CD4-positive, alpha-beta T cell (primary cell): ENCODE results near the gene PIN1. TPM values are rescaled to one million over a fixed set of nuclear protein-coding genes. Genes with fewer than 3 reads are reported as not detected.
"Not testable (repeated sequence)": the region's sequence is repeated elsewhere in the genome, so short reads cannot be mapped to it uniquely, and the experiment has no call there.

Experiments
- ATAC-seq: fragments of 200-7000 bp; cut with Tn5 transposase; one replicate; pipeline ENCODE4 v1.10.0; 2022; ENCODE audit warnings: mild to moderate bottlenecking; ENCODE audit not compliant: poor library complexity
- CTCF ChIA-PET: fragments of 350-600 bp; sonication (Branson Sonifier 250); formaldehyde crosslinking; loops from one replicate; lab custom pipeline; 2021; ENCODE audit warnings: antibody characterized with exemption, inconsistent platforms; lab: Charles Lee
- POLR2A ChIA-PET: fragments of 350-600 bp; sonication (Branson Sonifier 250); formaldehyde crosslinking; loops from one replicate; lab custom pipeline; 2021; ENCODE audit warnings: antibody characterized with exemption, inconsistent platforms; lab: Charles Lee
- DNase-seq, 14 experiments: peaks; one replicate each; pipeline ENCODE4 v3.0.0-alpha.2; 2013 to 2020; ENCODE audit warnings: mixed read lengths in 2 of 14
- H3K27ac ChIP-seq, 2 donors: one replicate each; pipeline versions ENCODE4 v1.5.1 to v1.7.0; 2013; ENCODE audit warnings: low read length in 2 of 2, low read depth in 1 of 2, mild to moderate bottlenecking in 1 of 2
- H3K27me3 ChIP-seq, 2 experiments: 1 replicate in 1 of 2; 2 replicates in 1 of 2; pipeline versions ENCODE4 v1.6.1 to v1.7.0; 2013; ENCODE audit warnings: low read length in 2 of 2, control low read depth in 1 of 2, mild to moderate bottlenecking in 1 of 2, moderate library complexity in 1 of 2; ENCODE audit not compliant: insufficient read depth in 2 of 2, control insufficient read depth in 1 of 2
- H3K36me3 ChIP-seq: one replicate; pipeline ENCODE4 v1.6.1; 2013; ENCODE audit warnings: low read length, control low read depth; ENCODE audit not compliant: insufficient read depth
- H3K4me1 ChIP-seq: one replicate; pipeline ENCODE4 v1.6.1; 2013; ENCODE audit warnings: low read length, control low read depth; ENCODE audit not compliant: insufficient read depth
- H3K4me3 ChIP-seq: one replicate; pipeline ENCODE4 v1.5.1; 2013; ENCODE audit warnings: mild to moderate bottlenecking, low read length, moderate library complexity
- H3K9me3 ChIP-seq, 2 experiments: 1 replicate in 1 of 2; 2 replicates in 1 of 2; pipeline versions ENCODE4 v1.6.1 to v1.7.0; 2013; ENCODE audit warnings: low read length in 2 of 2, mild to moderate bottlenecking in 2 of 2, control low read depth in 1 of 2, moderate library complexity in 1 of 2; ENCODE audit not compliant: control insufficient read depth in 1 of 2, insufficient read depth in 1 of 2
- H3K27ac Mint-ChIP-seq: one replicate; pipeline ENCODE4 v1.8.0; 2020; ENCODE audit warnings: mixed read lengths
- H3K27me3 Mint-ChIP-seq: one replicate; pipeline ENCODE4 v1.8.0; 2021; ENCODE audit warnings: mixed read lengths
- H3K36me3 Mint-ChIP-seq: one replicate; pipeline ENCODE4 v1.8.0; 2021; ENCODE audit warnings: low read depth, mixed read lengths
- H3K4me1 Mint-ChIP-seq: one replicate; pipeline ENCODE4 v1.8.0; 2021; ENCODE audit warnings: low read depth, mixed read lengths
- H3K4me3 Mint-ChIP-seq: one replicate; pipeline ENCODE4 v1.8.0; 2020; ENCODE audit warnings: mild to moderate bottlenecking, mixed read lengths
- H3K9me3 Mint-ChIP-seq: one replicate; pipeline ENCODE4 v1.8.0; 2020; ENCODE audit warnings: mixed read lengths
- intact Hi-C, 2 experiments: fragments of 100-400 bp; cut with DNase I in 1 of 2; cut with micrococcal nuclease in 1 of 2; formaldehyde crosslinking; loops; one replicate each; pipeline versions ENCODE4 v1.15.1 to v1.9.0; 2023 to 2025; cut with DNase I, micrococcal nuclease
- total RNA-seq, 174 experiments: library from RNA in 2 of 174; stranded (reverse) in 2 of 174; gene quantifications; one replicate each; pipeline ENCODE4 v1.2.3 and lab custom pipeline; 2021 to 2026
- TF ChIP-seq, protein P1 (sequence below): fragments of 200-600 bp; IDR thresholded peaks from one replicate; pipeline ENCODE4 v1.8.0; 2022; ENCODE audit warnings: antibody characterized with exemption, mild to moderate bottlenecking

The PIN1 gene
- total RNA-seq, 2 experiments from 2014 or later, result 33.2 to 35.3 TPM

DNA sequence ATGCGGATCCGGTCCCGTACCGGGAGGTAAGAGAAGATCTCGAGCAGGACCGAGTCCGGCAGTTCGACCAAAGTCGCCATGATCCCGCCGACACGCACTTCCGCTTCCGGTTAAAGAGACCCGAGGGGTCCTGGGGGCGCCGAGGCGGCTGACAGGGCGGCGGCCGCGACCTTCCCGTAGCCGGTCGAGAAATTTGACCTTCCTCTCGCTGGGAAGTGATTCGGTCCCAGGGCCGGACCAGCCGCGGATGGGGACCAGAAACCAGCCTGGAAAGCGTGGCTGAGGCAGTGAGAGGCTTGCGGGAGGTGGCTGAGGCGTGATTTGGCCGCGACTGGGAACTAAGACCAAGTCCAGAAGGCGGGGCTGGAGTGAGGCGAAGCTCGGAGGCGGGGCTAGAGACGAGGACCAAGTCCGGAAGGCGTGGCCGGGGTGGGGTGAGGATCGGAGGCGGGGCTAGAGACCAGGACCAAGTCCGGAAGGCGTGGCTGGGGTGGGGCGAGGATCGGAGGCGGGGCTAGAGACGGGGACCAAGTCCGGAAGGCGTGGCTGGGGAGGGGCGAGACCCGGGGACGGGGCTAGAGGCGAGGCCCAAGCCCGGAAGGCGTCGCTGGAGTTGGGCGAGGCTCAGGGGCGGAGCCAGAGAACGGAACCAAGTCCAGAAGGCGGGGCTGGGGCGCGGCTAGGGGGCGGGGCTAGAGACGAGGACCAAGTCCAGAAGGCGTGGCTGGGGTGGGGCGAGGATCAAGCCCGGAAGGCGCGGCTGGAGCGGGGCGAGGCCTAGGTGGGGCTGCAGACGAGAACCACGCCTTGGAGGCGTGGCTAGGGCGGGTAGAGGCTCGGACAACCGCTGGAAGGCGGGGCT lies 16.2 kb upstream of the PIN1 start, which contains the start of gene FBXL12:
FBXL12 (minus strand) TSS at position 346 of the 862 bp plus-strand sequence; CDS start at position 80, 266 bp downstream.
- TF ChIP-seq, protein P1, sequence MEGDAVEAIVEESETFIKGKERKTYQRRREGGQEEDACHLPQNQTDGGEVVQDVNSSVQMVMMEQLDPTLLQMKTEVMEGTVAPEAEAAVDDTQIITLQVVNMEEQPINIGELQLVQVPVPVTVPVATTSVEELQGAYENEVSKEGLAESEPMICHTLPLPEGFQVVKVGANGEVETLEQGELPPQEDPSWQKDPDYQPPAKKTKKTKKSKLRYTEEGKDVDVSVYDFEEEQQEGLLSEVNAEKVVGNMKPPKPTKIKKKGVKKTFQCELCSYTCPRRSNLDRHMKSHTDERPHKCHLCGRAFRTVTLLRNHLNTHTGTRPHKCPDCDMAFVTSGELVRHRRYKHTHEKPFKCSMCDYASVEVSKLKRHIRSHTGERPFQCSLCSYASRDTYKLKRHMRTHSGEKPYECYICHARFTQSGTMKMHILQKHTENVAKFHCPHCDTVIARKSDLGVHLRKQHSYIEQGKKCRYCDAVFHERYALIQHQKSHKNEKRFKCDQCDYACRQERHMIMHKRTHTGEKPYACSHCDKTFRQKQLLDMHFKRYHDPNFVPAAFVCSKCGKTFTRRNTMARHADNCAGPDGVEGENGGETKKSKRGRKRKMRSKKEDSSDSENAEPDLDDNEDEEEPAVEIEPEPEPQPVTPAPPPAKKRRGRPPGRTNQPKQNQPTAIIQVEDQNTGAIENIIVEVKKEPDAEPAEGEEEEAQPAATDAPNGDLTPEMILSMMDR, result no peak
- H3K9me3 Mint-ChIP-seq, result no peaks in the 10 kb centered on the region
- ChIA-PET POLR2A (interaction anchor here (0.7 to 2.0 kb wide), 10 partner anchors 9 to 1633 kb away, joined by 3 to 11 read pairs (median 4); partner anchors contain the start of genes PIN1, UBL5, ZNF562 and ZNF846), CTCF (interaction anchor here (0.5 to 1.0 kb wide), 2 partner anchors 614 to 1039 kb away, joined by 3 to 4 read pairs; no protein-coding TSS in a partner anchor)
- Histone ChIP-seq H3K4me1 (peaks cover 25% of the 10 kb centered on the region), H3K27me3 (no peaks in the 10 kb centered on the region), H3K9me3 (peaks cover 0 to 7% of the 10 kb centered on the region in 2 experiments), H3K36me3 (peaks cover 5% of the 10 kb centered on the region), H3K27ac (peak within 1 kb of the TSS; percentile 97 to 100), H3K4me3 (peak within 1 kb of the TSS; percentile 95)
- peaks cover 37% of the 10 kb centered on the region for H3K4me1 Mint-ChIP-seq
- H3K36me3 Mint-ChIP-seq, result peaks cover 45% of the 10 kb centered on the region
- ATAC-seq (peak; percentile 90), DNase-seq (peak; percentile 100)
- peak within 1 kb of the TSS; percentile 92 for H3K27ac Mint-ChIP-seq
- H3K27me3 Mint-ChIP-seq, result no peaks in the 10 kb centered on the region
- H3K4me3 Mint-ChIP-seq, result peak within 1 kb of the TSS; percentile 95
- intact Hi-C loops, result loop anchor here (1.0 to 5.0 kb wide), 6 partner anchors 8 to 52 kb away; partner anchors contain the start of genes PIN1 (in 1 of the 2), UBL5 (in 1 of the 2) and ZNF846 (in 1 of the 2)

DNA sequence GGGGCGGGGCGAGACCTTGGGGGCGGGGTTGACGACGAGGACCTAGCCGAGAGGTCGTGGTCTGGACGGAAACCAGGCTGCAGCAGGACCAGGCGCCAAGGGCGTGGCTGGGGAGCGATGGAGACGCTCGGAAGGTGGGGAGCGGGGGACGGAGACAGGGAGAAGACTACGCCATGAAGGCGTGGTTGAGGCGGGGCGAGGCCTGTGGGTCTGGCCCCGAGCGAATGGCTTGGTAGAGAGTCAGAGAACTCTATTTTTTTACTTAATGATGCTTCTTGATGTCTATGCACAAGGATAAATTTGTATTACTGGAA lies 15.6 kb upstream of the PIN1 start:
- peaks cover 25% of the 10 kb centered on the region for H3K4me1 ChIP-seq
- no peaks in the 10 kb centered on the region for H3K27me3 Mint-ChIP-seq
- no peak for DNase-seq
- peak overlapping the region; percentile 92 for H3K27ac Mint-ChIP-seq
- ATAC-seq, result peak; percentile 13
- TF ChIP-seq, protein P1, result no peak
- H3K36me3 ChIP-seq, result peaks cover 5% of the 10 kb centered on the region
- H3K4me3 Mint-ChIP-seq, result peak overlapping the region; percentile 95
- H3K9me3 Mint-ChIP-seq, result no peaks in the 10 kb centered on the region
- CTCF ChIA-PET, result interaction anchor here (1.0 kb wide), 1 partner anchor 614 kb away, joined by 3 read pairs; no protein-coding TSS in a partner anchor
- peak overlapping the region; percentile 95 for H3K4me3 ChIP-seq
- POLR2A ChIA-PET, result interaction anchor here (0.7 to 2.0 kb wide), 8 partner anchors 9 to 145 kb away, joined by 3 to 11 read pairs (median 4); partner anchors contain the start of genes PIN1, UBL5, ZNF562 and ZNF846
- intact Hi-C loops, result loop anchor here (1.0 to 5.0 kb wide), 6 partner anchors 8 to 52 kb away; partner anchors contain the start of genes PIN1 (in 1 of the 2), UBL5 (in 1 of the 2) and ZNF846 (in 1 of the 2)
- H3K27ac ChIP-seq, result peak overlapping the region; percentile 48 to 97
- no peaks in the 10 kb centered on the region for H3K27me3 ChIP-seq
- H3K4me1 Mint-ChIP-seq, result peaks cover 36% of the 10 kb centered on the region
- H3K36me3 Mint-ChIP-seq, result peaks cover 42% of the 10 kb centered on the region
- peaks cover 0 to 7% of the 10 kb centered on the region in 2 experiments for H3K9me3 ChIP-seq

DNA sequence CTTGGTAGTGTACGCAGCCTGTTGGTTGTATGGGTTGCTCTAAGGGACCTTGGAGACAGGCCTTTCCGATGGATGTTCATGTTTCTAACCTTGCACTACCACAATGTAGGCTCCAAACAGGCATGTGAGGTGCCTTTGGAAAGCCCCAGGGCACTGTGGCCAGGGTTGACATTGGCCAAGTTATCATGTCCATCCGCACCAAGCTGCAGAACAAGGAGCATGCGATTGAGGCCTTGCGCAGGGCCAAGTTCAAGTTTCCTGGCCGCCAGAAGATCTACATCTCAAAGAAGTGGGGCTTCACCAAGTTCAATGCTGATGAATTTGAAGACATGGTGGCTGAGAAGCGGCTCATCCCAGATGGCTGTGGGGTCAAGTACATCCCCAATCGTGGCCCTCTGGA lies 15.1 kb upstream of the PIN1 start:
- peaks cover 25% of the 10 kb centered on the region for H3K4me1 ChIP-seq
- H3K36me3 ChIP-seq, ATAC-seq, H3K27me3 ChIP-seq, H3K9me3 Mint-ChIP-seq, DNase-seq, H3K27me3 Mint-ChIP-seq, intact Hi-C loops, H3K9me3 ChIP-seq, CTCF ChIA-PET: not testable (repeated sequence)
- peaks cover 37% of the 10 kb centered on the region for H3K36me3 Mint-ChIP-seq
- H3K4me3 ChIP-seq, result peak overlapping the region; percentile 95
- POLR2A ChIA-PET, result interaction anchor here (2.0 kb wide), 1 partner anchor 8 kb away, joined by 11 read pairs; the partner anchor contains the start of gene UBL5
- peak overlapping the region; percentile 92 for H3K27ac Mint-ChIP-seq
- peaks cover 36% of the 10 kb centered on the region for H3K4me1 Mint-ChIP-seq
- peak overlapping the region; percentile 95 for H3K4me3 Mint-ChIP-seq
- H3K27ac ChIP-seq, result peak overlapping the region; percentile 48 to 97
